Measurements from ENCODE around the gene FAM187B.

DNA sequence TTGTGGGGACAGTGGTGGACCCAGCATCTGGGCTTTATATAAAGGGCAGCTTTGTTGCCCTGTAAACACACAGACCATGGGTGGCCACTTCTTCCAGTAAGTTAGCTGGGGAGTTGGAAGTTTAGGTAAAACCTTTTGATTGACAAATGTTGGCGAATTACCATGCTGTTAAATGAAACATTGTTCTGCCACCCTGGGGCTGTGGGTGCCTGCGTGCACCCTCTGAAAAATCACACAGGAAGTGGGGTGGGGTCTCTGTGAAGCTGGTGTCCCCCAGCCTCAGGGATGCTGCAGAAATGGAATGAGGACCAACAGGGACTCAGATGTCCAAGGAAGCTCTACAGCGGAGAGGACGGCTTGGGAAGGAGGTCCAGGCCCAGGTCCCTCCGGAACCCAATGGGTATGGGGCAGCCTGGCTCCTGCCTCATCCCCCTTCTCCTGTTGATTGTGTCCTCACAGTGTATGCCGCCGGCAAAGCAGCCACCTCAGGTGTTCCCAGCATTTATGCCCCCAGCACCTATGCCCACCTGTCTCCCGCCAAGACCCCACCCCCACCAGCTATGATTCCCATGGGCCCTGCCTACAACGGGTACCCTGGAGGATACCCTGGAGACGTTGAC, 37.5 kb upstream of the FAM187B start:
- TF ChIP-seq, protein P1, sequence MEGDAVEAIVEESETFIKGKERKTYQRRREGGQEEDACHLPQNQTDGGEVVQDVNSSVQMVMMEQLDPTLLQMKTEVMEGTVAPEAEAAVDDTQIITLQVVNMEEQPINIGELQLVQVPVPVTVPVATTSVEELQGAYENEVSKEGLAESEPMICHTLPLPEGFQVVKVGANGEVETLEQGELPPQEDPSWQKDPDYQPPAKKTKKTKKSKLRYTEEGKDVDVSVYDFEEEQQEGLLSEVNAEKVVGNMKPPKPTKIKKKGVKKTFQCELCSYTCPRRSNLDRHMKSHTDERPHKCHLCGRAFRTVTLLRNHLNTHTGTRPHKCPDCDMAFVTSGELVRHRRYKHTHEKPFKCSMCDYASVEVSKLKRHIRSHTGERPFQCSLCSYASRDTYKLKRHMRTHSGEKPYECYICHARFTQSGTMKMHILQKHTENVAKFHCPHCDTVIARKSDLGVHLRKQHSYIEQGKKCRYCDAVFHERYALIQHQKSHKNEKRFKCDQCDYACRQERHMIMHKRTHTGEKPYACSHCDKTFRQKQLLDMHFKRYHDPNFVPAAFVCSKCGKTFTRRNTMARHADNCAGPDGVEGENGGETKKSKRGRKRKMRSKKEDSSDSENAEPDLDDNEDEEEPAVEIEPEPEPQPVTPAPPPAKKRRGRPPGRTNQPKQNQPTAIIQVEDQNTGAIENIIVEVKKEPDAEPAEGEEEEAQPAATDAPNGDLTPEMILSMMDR (conservative IDR thresholded peaks at IDR 0.05): no peak
- TF ChIP-seq ZFX (IDR thresholded peaks at IDR 0.05): no peak
